CD4-positive, alpha-beta T cell treated with Interleukin-4 for 4 hours (primary cell): ENCODE data around the gene CHRNE.

ENCODE experiments used
- DNase-seq: peaks from one replicate; pipeline ENCODE4 v3.0.0-alpha.2; 2020

CHRNE gene

DNA sequence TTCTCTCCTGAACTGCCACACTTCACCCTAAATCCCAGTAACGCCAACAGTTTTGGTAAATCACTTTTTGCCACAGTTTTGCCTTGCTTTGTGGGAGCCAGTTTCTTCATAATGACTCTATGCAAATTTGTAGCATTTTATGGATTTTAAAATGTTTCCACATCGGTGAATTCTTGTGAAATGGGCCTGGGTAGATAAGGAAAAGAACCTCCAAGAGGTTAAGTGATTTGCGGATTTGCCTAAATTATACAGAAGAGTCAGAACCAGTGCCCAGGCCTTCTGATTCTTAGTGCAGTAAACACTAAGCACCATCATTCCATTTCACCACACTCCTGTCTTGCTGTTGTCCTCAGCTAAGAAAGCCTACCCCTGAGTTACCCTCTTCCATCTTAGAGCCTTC, 51.8 kb downstream of the CHRNE start:
- no peak for DNase-seq

DNA sequence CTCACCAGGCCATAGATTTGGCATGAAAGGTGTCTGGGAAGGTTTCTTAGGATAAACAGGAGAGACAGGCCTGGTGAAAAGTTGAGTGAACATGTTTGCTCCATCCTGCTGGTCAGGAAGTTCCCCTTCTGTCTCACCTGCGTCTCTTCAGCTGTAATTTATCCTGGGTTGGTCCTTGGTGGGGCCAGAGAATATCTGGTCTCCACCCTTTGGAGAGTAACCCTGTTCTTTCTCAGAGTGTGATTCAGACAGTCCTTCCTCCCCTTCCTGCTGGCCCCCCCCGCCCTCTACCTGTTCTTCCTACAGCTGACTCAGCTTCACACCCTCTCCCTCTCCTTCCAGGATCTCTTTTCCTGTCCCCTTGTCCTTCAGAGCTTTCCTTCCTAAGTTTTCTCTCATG, 52.7 kb downstream of the CHRNE start:
- no peak for DNase-seq

- no peak for DNase-seq
Observed at GRCh38 chr17:4849011-4849536, 53.8 kb downstream of the CHRNE start.
